Measurements from ENCODE around the gene MAML3.

Gene MAML3

DNA sequence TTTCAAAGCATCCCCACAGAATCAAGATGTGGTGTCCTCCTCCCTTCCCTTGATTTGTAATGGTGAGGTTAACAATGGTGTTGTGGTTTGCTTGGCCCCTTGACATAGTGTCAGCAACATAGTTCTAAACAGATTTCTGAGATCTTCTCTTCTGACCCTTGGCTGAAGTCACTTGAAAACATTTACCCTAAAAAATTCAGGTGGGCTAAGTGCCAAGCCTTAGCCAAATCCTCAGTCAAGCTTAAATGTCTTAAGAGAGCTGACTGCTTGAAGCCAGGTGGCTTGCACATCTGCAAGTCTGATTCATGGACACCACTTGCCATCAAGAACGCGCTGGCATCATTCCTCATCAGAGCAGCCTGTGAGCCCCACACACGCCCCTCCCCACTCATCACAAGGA is 315.2 kb downstream of the MAML3 start:
- no peak for DNase-seq

DNA sequence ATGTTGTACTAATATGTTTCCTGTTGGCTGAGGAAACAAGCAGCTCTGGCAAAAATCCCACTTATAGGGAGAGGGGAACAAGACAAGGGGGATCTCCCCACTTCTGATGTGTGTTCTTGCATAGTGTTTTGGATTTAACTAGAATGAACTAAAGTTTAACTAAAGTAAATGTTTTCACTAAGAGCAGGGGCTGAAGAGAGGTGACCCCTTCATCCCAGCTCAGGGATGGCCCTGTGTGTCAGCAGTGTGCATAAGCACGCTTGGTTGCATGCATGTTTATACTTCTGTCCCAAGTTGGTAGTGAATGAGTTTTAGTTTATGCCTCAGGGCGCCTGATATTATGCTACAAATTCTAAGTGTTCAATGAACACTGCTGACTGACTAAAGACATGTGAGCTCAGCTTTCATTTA is 319.0 kb downstream of the MAML3 start:
- DNase-seq = no peak

DNA sequence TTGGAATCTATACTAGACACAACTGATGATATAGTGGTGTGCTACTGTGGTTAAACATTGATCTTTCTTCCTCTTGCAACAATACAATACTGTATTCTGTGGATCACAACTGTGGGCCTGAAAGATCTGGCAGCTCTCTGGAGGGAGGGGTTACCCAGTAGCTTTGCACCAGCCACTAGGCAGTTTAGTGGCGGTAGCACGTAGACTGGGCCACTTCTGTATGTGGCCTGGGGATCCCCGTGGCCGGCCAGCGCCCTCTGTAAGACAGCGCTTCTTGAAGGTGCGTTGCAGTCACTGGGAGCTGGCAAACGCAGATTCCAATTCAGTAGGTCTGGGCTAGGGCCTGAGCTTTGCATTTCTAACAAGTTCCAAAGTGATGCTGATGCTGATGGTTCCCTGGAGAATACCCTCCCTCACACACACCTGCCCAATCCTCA is 319.7 kb downstream of the MAML3 start:
- DNase-seq = no peak

DNA sequence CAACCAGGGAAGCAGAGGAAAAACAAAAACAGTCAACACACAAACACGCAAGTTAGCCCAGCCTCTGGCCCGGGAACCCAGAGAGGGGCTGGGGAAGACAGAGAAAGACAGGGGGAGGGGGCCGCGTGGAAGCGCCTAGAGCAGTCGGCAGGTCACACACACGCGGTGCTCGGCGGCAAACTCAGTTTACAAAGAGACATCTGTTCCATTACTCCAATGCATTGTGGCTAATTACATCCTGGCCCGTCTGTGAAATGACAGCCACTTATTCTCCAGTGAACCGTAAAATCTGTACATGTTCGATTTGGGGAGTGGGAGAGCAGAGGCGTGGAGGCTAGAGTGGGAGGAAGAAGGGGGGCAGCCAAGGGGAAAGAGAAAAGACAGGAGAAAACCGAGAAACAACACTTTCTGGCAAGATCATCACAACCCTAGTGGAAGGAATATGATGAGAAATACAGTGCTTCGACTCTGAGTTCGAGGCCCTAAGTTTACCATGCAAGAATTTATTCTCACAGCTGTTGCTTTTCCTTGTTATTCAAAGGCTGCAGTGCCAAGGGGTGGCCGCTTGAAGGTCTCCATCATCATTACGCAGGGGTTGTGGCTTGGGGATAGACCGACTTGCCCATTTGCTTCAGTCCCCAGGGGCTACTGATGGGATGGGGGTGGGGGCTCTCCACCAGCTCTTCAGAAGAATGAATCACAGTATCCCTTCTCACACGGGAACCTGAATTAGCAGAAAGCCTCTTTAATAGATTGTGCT is 320.7 kb downstream of the MAML3 start:
- DNase-seq = no peak

GRCh38 chr4:139828966-139829664 is 324.9 kb downstream of the MAML3 start:
- DNase-seq = no peak

- DNase-seq = peak in 1 of 14 donors; percentile 52
Observed at GRCh38 chr4:139826426-139826825, 327.6 kb downstream of the MAML3 start.

GRCh38 chr4:139825523-139826014 is 328.4 kb downstream of the MAML3 start:
- peak in 1 of 14 donors; percentile 69 for DNase-seq

DNA sequence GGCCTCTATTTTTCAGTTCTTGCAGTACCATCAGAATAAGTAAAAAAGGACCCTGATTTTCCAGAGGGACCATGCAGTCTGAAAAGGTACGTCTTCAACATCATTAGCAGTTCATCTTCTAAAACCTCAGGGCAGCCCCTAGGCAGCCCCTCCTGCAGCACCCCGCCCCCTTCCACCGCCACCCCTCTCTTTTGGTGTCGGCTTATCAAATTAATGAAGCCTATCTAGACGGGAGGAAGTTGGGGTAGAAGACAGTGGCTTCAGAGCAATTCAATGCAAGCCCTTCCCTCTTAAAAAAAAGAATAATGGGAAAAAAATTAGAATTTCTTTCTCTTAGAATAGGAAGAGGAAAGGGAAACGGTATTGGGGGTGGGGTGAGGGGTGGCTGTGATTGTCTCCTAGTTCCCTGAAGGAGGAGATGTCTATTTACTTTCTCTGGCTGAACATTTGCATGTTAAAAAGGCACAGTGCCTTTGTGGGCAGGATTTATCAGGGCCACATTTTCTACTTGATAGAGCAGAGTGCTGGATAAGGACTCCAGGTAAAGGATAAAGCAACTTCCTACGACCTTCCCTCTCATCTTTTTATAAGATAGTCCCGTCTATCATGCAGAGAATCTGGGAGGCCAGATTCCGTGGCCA is 329.0 kb downstream of the MAML3 start:
- no peak for DNase-seq

DNA sequence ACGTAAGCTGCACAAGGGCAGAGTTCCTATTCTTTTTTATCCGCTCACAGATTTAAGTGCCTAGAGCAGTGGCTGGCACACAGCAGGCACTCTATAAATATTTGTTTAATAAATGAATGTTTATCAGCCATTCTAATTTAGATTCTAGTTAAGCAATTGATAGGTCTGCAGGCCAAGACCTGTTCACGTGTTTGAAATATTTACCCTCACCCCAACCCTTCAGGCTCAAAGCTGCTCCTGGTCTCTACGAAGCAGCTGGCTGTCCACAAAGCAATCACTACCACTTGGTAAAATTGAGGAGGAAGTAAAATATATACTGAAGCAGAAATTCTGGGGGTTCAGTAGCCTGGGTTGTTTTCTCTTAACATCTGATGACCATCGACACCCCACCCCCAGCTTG is 330.2 kb downstream of the MAML3 start:
- DNase-seq = no peak

- DNase-seq = no peak
Observed at GRCh38 chr4:139823345-139823744, 330.6 kb downstream of the MAML3 start.

GRCh38 chr4:139822391-139822790 is 331.6 kb downstream of the MAML3 start:
- DNase-seq = no peak

GRCh38 chr4:139819082-139819481 is 334.9 kb downstream of the MAML3 start:
- peak in 1 of 14 donors; percentile 64 for DNase-seq

DNA sequence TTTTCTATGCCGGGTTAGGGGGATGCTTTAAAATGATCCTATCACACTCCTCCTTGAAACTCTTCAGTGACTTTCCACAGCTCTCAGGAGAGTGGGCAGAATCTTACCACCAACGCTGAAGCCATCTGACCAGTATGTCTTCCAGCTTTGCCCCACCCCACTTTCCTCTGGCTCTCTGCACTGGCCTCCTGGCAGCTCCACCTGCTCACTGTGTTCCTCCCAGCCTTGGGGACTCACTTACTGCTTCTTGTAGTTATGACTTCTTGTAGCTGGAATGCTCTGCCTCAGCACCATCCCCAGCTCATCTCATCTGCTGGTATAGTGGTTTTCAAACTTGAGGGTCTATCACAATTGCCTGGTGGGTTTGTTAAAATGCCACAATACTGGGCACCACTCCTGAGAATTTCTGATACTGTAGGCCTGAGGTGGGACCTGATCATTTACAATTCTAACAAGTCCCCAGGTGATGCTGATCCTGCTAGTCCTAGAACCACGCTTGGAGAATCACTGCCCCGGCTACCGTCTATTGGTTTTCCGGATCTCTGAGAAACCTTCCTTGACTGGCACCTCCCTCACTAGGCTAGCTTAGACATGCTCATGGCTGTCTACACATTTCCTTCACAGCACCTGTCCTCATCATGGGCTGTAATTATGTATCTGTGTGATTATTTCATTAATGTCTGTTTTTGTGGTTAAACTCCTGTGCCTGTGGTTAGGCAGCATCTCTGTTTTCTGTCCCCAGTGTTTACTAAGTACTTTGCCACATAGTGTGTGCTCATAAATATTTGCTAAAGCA is 336.1 kb downstream of the MAML3 start:
- peak in 2 of 14 donors; percentile 10 to 72 for DNase-seq

GRCh38 chr4:139816856-139817255 is 337.1 kb downstream of the MAML3 start:
- DNase-seq = no peak

DNA sequence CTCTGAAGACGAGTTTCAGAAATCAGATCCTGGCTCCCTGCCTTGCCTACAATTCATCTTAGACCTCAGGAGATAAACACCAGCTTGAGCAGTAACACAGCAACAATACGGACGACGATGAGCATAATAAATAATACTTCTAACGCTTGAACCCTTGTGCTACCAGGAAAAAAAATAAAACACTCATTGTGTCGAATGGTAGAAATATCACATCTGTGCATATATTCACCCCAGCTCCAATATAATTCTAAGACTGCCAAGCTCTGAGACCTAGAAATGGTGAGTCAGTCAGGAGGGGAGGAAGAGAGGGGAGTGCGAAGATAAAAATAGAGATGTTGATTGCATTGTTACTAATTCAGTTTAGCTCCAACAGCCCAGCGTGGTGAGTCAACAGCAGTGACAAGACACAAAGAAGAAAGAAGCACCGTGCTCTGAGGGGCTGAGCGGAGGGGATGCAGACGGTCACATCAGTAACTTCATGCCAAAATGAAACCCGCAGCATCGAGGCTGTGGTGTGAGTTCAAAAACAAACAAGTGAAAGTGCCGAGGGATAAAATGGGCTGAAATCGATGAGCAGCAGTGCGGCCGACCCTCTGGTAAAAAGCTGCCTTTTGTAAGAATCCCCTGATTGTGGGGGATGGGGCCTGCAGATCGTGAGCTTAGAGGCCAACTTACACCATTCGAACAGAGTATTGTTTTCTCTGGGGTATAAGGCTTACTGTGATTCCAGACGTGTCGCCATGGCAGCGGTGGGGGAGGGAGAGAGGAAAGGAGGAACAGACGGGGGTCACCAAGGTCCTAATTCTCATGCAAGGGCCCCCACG is 338.0 kb downstream of the MAML3 start:
- DNase-seq = peak in 5 of 14 donors; percentile 23 to 74 (median 60)

DNA sequence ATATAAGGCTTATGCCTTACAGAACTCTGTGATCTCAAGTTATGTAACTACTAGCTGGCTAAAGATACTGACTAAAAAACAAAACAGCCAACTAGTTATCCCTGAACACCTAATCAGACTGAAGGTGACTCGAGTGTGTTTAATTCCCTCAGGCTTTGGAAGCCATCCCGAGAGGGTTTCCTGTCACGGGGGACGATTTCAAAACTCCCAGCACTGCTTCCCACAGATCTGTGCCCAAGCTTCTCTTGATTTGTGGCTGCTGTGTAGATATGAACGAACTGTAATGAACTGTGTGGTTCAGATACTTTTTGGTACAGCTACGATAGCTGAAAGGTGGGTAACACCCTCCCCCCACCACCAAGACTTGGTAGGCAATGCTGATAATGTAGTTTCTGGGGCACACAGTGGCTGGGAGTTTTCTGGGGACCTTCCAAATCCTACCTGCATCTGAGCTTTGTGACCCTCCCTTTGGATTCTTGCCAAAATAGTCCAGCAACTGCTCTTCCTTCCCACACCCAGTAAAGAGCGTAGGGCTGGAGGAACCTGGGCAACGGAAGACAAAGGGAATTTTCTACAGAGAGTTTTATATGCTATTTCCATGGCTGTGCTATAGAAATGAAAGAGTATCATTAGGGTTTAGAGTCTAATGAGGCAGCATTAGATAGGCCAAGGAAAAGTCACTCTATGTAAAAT is 339.5 kb downstream of the MAML3 start:
- DNase-seq = peak in 1 of 14 donors; percentile 77

DNA sequence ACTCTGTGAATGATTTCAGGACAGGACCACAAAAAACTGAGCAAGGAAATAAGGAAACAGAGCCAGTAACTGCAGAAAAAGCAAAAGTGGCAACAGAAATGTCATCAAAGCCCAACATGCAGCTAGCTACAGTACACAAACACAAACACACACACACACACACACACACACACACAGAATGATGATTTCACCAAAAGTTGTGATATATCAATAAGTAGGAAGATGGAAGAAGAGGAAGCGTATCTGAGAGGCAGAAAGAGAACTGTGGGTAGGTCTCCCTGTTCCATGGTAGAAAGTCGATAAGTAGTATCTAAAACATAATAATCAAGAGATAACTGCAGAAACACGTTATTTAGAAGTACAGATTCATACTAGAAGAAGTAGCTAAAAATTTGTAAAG is 340.1 kb downstream of the MAML3 start:
- DNase-seq = peak in 1 of 14 donors; percentile 59

DNA sequence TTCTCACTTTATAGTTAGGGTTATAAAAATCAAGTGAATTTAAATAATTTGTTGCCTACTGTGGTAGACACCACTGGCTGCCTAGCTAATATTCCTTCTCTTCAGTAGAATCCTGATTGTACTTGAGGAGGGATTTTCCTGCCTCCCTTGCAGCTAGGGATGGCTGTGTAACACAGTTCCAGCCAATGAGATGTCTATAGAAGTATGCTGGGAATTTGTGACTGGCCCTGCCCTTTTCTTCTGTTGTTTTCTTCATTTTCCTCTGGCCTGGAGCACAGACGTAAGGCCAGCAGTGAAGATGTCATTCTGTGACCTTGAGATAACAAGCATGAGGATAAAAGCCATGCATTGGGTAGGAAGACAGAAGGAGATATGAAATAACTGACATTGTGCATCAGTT is 343.3 kb downstream of the MAML3 start:
- no peak for DNase-seq

- DNase-seq = no peak
Observed at GRCh38 chr4:139809757-139810140, 344.2 kb downstream of the MAML3 start.

DNA sequence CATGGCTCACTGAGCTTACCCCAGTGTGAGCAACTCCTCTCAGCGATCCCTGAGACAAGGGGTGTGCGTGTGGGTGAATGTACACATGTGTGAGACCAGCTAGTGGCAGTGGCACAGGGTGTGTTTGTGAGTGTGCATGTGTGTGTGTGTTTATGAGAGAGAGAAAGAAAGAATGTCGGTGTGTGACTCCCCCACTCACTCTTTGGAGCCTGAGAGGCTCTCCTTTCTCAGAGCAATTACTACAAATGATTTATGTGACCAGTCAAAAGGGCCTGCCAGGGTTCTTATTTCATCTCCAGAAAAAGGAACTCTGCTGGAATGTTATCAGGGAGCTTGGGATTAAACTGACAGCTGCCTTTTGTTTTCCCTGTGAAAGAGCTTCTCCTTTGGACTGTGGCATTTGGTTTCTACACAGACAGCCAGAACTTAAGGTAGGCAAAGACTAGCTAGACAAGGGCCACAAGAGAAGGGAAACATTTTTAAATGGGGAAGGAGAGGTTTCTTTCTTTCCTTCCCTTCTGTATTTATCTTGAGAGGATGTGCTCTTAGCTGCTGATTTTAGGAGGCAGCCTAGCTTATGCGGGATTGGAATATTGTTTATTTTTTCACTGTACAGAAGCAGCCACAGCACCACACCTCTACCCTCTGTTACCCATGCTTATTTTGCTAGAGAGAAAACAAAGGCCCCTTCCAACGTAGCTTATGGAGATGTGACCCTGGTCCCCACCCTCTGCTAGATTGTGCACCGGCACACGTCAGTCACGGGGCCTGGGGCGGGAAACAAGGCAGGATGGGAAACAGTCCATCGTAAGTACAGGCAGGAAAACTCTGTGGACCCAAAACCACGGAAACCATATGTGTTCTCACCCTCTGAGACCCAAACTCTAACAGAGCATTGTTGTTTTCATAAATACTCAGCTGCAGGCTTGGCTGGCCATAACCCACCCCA is 344.9 kb downstream of the MAML3 start:
- peak in 1 of 14 donors; percentile 18 for DNase-seq

Data from C1 segment of cervical spinal cord (tissue), 14 donors.